ENCODE results near the gene DPF3. TPM values are rescaled to one million over a fixed set of nuclear protein-coding genes. Genes with fewer than 3 reads are reported as not detected.

The DPF3 gene
- total RNA-seq, 1 experiment from 2014 or later = 1.9 TPM

DNA sequence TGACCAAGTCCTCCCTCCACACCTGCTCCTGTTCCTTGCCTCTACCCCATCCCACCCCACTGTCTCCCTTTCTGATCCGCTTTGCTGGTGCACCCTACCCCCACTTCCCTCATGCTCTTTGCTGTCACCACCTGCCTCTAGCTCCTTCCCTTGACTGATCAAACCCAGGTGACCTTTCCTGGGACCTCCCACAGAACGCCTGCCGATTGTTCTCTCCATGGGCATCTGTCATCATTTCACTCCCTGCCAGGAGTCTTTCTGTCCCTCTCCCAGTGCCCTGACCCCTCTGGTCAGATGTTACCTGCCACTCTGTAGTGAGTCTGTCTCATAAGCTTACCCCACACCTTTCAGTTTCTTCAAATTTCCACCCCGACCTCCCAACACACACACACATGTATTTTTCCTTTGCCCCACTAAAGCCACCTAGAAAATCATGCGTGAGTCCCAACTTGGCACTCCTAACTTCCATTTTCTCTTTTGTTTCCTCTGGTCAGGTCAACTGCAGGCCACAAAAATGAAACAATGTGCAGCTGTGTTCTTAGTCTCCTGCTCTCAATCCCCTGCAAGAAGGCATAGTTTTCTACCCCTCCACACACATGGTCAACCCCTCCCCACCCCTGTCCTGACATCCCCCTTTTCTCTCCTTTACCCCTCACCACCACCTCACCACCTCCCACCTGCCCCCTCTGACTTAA lies 229.8 kb downstream of the DPF3 start:
- no peak overlapping the region for H3K27ac Mint-ChIP-seq (ENCODE audit: low read depth, unreplicated experiment)
- H3K36me3 Mint-ChIP-seq (ENCODE audit: insufficient read depth, unreplicated experiment) = no peaks in the 10 kb centered on the region
- CTCF ChIA-PET = interaction anchor here (0.6 kb wide), 1 partner anchor 361 kb away, joined by 3 read pairs; no protein-coding TSS in a partner anchor
- no peak for TF ChIP-seq CTCF (IDR thresholded peaks at IDR 0.05; ENCODE audit: unreplicated experiment)
- POLR2A ChIA-PET = interaction anchor here (1.0 to 1.2 kb wide), 2 partner anchors 13 to 26 kb away, joined by 3 read pairs; no protein-coding TSS in a partner anchor
- intact Hi-C loops (cut with micrococcal nuclease) = loop anchor here (2.0 to 10.0 kb wide), 3 partner anchors 21 to 231 kb away; partner anchors contain the start of gene DPF3
- no peak overlapping the region for H3K4me3 Mint-ChIP-seq (ENCODE audit: unreplicated experiment)
- no peak for DNase-seq (ENCODE audit: unreplicated experiment)
- H3K9me3 Mint-ChIP-seq (ENCODE audit: unreplicated experiment) = no peaks in the 10 kb centered on the region
- peaks cover 30% of the 10 kb centered on the region for H3K4me1 Mint-ChIP-seq (ENCODE audit: insufficient read depth, unreplicated experiment)
- no TSS peak for BruUV-seq (replicated peaks)
- H3K27me3 Mint-ChIP-seq (ENCODE audit: insufficient read depth, unreplicated experiment) = no peaks in the 10 kb centered on the region

- BruUV-seq (replicated peaks) = no TSS peak
- Mint-ChIP-seq H3K4me1 (ENCODE audit: insufficient read depth, unreplicated experiment) (peaks cover 30% of the 10 kb centered on the region), H3K27me3 (ENCODE audit: insufficient read depth, unreplicated experiment) (no peaks in the 10 kb centered on the region), H3K27ac (ENCODE audit: low read depth, unreplicated experiment) (no peak overlapping the region), H3K9me3 (ENCODE audit: unreplicated experiment) (no peaks in the 10 kb centered on the region), H3K36me3 (ENCODE audit: insufficient read depth, unreplicated experiment) (no peaks in the 10 kb centered on the region), H3K4me3 (ENCODE audit: unreplicated experiment) (no peak overlapping the region)
- CTCF ChIA-PET = no interaction called here
- POLR2A ChIA-PET = interaction anchor here (0.7 kb wide), 1 partner anchor 154 kb away, joined by 3 read pairs; no protein-coding TSS in a partner anchor
- intact Hi-C loops (cut with micrococcal nuclease) = loop anchor here (10.0 kb wide), 1 partner anchor 148 kb away; no protein-coding TSS in a partner anchor
- TF ChIP-seq CTCF (IDR thresholded peaks at IDR 0.05; ENCODE audit: unreplicated experiment) = no peak
- DNase-seq (ENCODE audit: unreplicated experiment) = no peak
Observed at GRCh38 chr14:72663076-72663487, 230.8 kb downstream of the DPF3 start.

GRCh38 chr14:72662214-72662613 lies 231.7 kb downstream of the DPF3 start:
- peaks cover 30% of the 10 kb centered on the region for H3K4me1 Mint-ChIP-seq (ENCODE audit: insufficient read depth, unreplicated experiment)
- no peak for TF ChIP-seq CTCF (IDR thresholded peaks at IDR 0.05; ENCODE audit: unreplicated experiment)

GRCh38 chr14:72657214-72657921 lies 236.5 kb downstream of the DPF3 start:
- BruUV-seq (replicated peaks) = no TSS peak
- CTCF ChIA-PET = interaction anchor here (0.6 kb wide), 1 partner anchor 18 kb away, joined by 3 read pairs; no protein-coding TSS in a partner anchor
- Mint-ChIP-seq H3K4me1 (ENCODE audit: insufficient read depth, unreplicated experiment) (no peaks in the 10 kb centered on the region), H3K27me3 (ENCODE audit: insufficient read depth, unreplicated experiment) (no peaks in the 10 kb centered on the region), H3K9me3 (ENCODE audit: unreplicated experiment) (no peaks in the 10 kb centered on the region), H3K27ac (ENCODE audit: low read depth, unreplicated experiment) (no peak overlapping the region), H3K36me3 (ENCODE audit: insufficient read depth, unreplicated experiment) (no peaks in the 10 kb centered on the region), H3K4me3 (ENCODE audit: unreplicated experiment) (no peak overlapping the region)
- intact Hi-C loops (cut with micrococcal nuclease) = no loop called here
- DNase-seq (ENCODE audit: unreplicated experiment) = no peak
- TF ChIP-seq CTCF (IDR thresholded peaks at IDR 0.05; ENCODE audit: unreplicated experiment) = no peak
- POLR2A ChIA-PET = interaction anchor here (1.2 kb wide), 1 partner anchor 14 kb away, joined by 3 read pairs; no protein-coding TSS in a partner anchor

More at GRCh38 chr14:72662214-72662613, 231.7 kb downstream of the DPF3 start:
- no peak overlapping the region for H3K4me3 Mint-ChIP-seq (ENCODE audit: unreplicated experiment)
- H3K36me3 Mint-ChIP-seq (ENCODE audit: insufficient read depth, unreplicated experiment) = no peaks in the 10 kb centered on the region
- no peak overlapping the region for H3K27ac Mint-ChIP-seq (ENCODE audit: low read depth, unreplicated experiment)
- no peaks in the 10 kb centered on the region for H3K27me3 Mint-ChIP-seq (ENCODE audit: insufficient read depth, unreplicated experiment)
- POLR2A ChIA-PET = no interaction called here
- CTCF ChIA-PET = no interaction called here
- no peaks in the 10 kb centered on the region for H3K9me3 Mint-ChIP-seq (ENCODE audit: unreplicated experiment)
- no peak for DNase-seq (ENCODE audit: unreplicated experiment)
- no TSS peak for BruUV-seq (replicated peaks)
- intact Hi-C loops (cut with micrococcal nuclease) = loop anchor here (10.0 kb wide), 1 partner anchor 147 kb away; no protein-coding TSS in a partner anchor
